NCI-H446 treated with DMSO at 0.1 percent for 48 hours (cell line): ENCODE measurements around the gene RSPH1.

Source experiments
- DNase-seq: peaks from one replicate; lab custom pipeline; 2025; lab: John Stamatoyannopoulos, UW

RSPH1 gene

GRCh38 chr21:42427809-42428419, 68.1 kb downstream of the RSPH1 start:
- DNase-seq, result no peak

GRCh38 chr21:42426876-42427480, 69.0 kb downstream of the RSPH1 start:
- DNase-seq, result no peak

GRCh38 chr21:42426424-42426823, 69.6 kb downstream of the RSPH1 start:
- DNase-seq, result no peak

- DNase-seq, result no peak
These were observed 70.4 kb downstream of the RSPH1 start for GRCh38 chr21:42425591-42425990.

GRCh38 chr21:42424914-42425541, 71.0 kb downstream of the RSPH1 start:
- DNase-seq, result no peak

GRCh38 chr21:42423685-42424084, 72.3 kb downstream of the RSPH1 start:
- DNase-seq, result no peak

GRCh38 chr21:42423197-42423675, 72.8 kb downstream of the RSPH1 start:
- no peak for DNase-seq
